Gastroesophageal sphincter (tissue), 3 donors: ENCODE results near the gene PDLIM5.

Experiments
- POLR2A ChIP-seq, 2 donors: fragments of 450-650 bp; IDR thresholded peaks; one replicate each; pipeline ENCODE4 v1.6.1; 2017; ENCODE audit warnings: antibody characterized with exemption in 2 of 2, mild to moderate bottlenecking in 2 of 2, moderate library complexity in 1 of 2
- POLR2AphosphoS5 ChIP-seq: sonication (generic); formaldehyde crosslinking; IDR thresholded peaks from one replicate; pipeline ENCODE4 v1.6.1; 2017; ENCODE audit warnings: antibody characterized with exemption
- TF ChIP-seq, protein P1 (sequence below), 4 experiments: fragments of 200-600 bp in 2 of 4; fragments of 450-650 bp in 2 of 4; sonication (generic) in 1 of 4; IDR thresholded peaks; one replicate each; pipeline ENCODE4 v1.5.1; 2017 to 2019; ENCODE audit warnings: antibody characterized with exemption in 4 of 4, mild to moderate bottlenecking in 2 of 4, moderate library complexity in 2 of 4

DNA sequence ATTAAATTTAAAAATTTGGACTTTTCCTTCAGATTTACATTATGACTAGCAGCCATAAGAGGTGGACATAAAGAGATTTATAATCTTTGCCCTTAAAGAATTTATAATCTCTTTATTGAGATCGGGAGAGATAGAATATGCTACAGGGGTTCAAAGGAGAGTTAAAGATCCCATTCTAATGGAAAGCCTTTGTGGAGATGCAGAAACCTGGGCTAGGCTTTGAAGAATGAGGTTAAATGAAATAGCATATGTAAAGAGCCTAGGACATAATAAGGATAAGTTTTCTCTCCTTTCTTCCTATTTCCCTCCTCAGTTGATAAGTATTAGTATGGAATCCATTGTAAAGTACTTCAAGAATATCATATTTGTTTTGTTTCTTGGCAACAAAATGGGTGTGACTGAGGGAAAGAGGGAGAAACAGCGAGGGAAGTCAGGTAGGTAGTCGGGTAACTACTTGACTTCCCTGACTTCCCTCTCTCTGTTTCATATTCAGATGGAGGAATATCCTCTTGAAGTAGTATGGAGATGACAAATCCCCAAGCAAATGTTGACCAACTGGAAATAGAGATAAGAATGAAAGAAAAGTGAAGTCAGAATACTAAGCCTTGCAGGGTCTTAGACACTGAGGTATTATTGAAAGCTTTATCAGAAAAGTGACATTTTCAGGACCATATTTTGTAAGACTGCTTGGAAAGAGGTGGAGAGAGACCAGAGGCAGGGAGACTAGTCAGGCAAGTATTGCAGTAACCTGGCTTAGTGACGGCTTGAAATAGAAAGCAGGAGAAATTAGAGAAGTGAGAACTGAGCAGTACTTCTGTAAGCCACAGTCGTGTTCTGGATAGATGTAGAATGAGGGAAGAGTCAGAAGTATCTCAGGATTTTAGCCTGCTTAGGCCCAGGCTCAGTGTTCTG is 82.9 kb downstream of the PDLIM5 start:
- no peak for TF ChIP-seq POLR2A (IDR thresholded peaks at IDR 0.05)
- TF ChIP-seq POLR2AphosphoS5 = no peak
- TF ChIP-seq, protein P1, sequence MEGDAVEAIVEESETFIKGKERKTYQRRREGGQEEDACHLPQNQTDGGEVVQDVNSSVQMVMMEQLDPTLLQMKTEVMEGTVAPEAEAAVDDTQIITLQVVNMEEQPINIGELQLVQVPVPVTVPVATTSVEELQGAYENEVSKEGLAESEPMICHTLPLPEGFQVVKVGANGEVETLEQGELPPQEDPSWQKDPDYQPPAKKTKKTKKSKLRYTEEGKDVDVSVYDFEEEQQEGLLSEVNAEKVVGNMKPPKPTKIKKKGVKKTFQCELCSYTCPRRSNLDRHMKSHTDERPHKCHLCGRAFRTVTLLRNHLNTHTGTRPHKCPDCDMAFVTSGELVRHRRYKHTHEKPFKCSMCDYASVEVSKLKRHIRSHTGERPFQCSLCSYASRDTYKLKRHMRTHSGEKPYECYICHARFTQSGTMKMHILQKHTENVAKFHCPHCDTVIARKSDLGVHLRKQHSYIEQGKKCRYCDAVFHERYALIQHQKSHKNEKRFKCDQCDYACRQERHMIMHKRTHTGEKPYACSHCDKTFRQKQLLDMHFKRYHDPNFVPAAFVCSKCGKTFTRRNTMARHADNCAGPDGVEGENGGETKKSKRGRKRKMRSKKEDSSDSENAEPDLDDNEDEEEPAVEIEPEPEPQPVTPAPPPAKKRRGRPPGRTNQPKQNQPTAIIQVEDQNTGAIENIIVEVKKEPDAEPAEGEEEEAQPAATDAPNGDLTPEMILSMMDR (IDR thresholded peaks at IDR 0.05) = no peak
